Glutamatergic neuron (in vitro differentiated cells): ENCODE measurements around the gene BCL7C. TPM values are rescaled to one million over a fixed set of nuclear protein-coding genes. Genes with fewer than 3 reads are reported as not detected.
A peak's percentile ranks its signal among the peaks of the same experiment; 100 is the strongest.

ENCODE experiments used
- DNase-seq: peaks from one replicate; pipeline ENCODE4 v3.0.0; 2022
- H3K27ac Mint-ChIP-seq: one replicate; pipeline ENCODE4 v1.8.0; 2020; ENCODE audit warnings: mild to moderate bottlenecking, mixed read lengths, inconsistent platforms; ENCODE audit not compliant: unreplicated experiment
- H3K27me3 Mint-ChIP-seq: one replicate; pipeline ENCODE4 v1.8.0; 2020; ENCODE audit warnings: mild to moderate bottlenecking, moderate library complexity, mixed read lengths, inconsistent platforms; ENCODE audit not compliant: unreplicated experiment
- H3K36me3 Mint-ChIP-seq: one replicate; pipeline ENCODE4 v1.8.0; 2020; ENCODE audit warnings: mild to moderate bottlenecking, mixed read lengths, inconsistent platforms; ENCODE audit not compliant: unreplicated experiment
- H3K4me1 Mint-ChIP-seq: one replicate; pipeline ENCODE4 v1.8.0; 2020; ENCODE audit warnings: mild to moderate bottlenecking, low read depth, mixed read lengths, inconsistent platforms; ENCODE audit not compliant: unreplicated experiment
- H3K4me3 Mint-ChIP-seq: one replicate; pipeline ENCODE4 v1.8.0; 2020; ENCODE audit warnings: mild to moderate bottlenecking, mixed read lengths, inconsistent platforms; ENCODE audit not compliant: unreplicated experiment
- H3K9me3 Mint-ChIP-seq: one replicate; pipeline ENCODE4 v1.8.0; 2020; ENCODE audit warnings: mild to moderate bottlenecking, moderate library complexity, mixed read lengths, inconsistent platforms; ENCODE audit not compliant: unreplicated experiment
- total RNA-seq: library from RNA; stranded (reverse); fragmentation: NEBNext Ultra II Directional; extraction: Animal tissue kit (Norgen Biotek cat#: 25700); gene quantifications from one replicate; pipeline ENCODE4 v1.2.1, GENCODE V29; 2021; ENCODE audit not compliant: unreplicated experiment
- TF ChIP-seq, protein P1 (sequence below): fragments of 200-600 bp; sonication (generic); IDR thresholded peaks from one replicate; pipeline ENCODE4 v1.5.0; 2021; ENCODE audit not compliant: partially characterized antibody, unreplicated experiment

BCL7C gene
- total RNA-seq, 1 donor from 2014 or later = 24.0 TPM

DNA sequence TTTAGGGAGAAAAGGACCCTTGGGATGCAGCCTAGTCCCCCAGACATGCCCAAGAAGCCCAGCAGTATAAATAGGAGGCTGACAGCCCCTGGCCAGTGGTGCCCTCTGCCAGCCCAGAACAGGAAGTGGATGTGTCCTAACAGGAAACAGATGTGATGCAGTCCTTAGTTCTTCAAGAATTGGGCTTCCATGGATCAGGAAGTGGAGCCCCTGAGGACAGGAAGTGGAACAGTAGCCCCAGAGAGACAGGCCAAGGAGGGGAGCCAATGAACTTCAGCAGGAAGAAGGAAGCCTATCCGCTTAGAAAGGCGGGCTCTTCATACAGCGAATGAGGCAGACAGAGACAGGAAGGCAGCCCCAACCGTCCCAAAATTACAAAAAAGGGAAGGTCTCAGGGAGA is 9.7 kb upstream of the BCL7C start:
- TF ChIP-seq, protein P1, sequence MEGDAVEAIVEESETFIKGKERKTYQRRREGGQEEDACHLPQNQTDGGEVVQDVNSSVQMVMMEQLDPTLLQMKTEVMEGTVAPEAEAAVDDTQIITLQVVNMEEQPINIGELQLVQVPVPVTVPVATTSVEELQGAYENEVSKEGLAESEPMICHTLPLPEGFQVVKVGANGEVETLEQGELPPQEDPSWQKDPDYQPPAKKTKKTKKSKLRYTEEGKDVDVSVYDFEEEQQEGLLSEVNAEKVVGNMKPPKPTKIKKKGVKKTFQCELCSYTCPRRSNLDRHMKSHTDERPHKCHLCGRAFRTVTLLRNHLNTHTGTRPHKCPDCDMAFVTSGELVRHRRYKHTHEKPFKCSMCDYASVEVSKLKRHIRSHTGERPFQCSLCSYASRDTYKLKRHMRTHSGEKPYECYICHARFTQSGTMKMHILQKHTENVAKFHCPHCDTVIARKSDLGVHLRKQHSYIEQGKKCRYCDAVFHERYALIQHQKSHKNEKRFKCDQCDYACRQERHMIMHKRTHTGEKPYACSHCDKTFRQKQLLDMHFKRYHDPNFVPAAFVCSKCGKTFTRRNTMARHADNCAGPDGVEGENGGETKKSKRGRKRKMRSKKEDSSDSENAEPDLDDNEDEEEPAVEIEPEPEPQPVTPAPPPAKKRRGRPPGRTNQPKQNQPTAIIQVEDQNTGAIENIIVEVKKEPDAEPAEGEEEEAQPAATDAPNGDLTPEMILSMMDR = no peak
- H3K4me1 Mint-ChIP-seq = peaks cover 5% of the 10 kb centered on the region
- DNase-seq = no peak
- H3K36me3 Mint-ChIP-seq = no peaks in the 10 kb centered on the region
- no peak overlapping the region for H3K27ac Mint-ChIP-seq
- peaks cover 6% of the 10 kb centered on the region for H3K27me3 Mint-ChIP-seq
- H3K9me3 Mint-ChIP-seq = peaks cover 8% of the 10 kb centered on the region
- no peak overlapping the region for H3K4me3 Mint-ChIP-seq

DNA sequence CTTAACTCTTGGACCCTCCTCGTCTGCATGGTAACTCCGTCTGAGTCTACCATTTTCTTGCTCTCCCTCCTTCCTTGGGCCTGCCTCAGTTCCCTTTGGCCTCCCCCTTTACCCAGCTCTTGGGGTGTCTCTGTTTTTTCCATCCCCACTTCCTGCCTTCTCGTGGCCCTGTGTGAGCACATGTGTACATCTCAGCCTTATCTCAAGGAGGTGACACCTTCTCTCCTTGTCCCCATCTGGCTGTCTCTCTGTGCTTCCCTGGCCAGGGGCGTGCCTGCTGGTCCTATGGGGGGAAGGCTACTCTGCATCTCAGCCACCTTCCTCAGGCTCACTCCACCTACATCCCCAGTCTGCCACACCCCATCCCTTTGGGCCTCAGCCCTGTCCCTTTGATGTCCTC is 9.1 kb upstream of the BCL7C start:
- TF ChIP-seq, protein P1 = no peak
- peaks cover 8% of the 10 kb centered on the region for H3K9me3 Mint-ChIP-seq
- peak overlapping the region; percentile 91 for H3K4me3 Mint-ChIP-seq
- peaks cover 5% of the 10 kb centered on the region for H3K4me1 Mint-ChIP-seq
- H3K27ac Mint-ChIP-seq = peak overlapping the region; percentile 97
- H3K27me3 Mint-ChIP-seq = peaks cover 6% of the 10 kb centered on the region
- H3K36me3 Mint-ChIP-seq = no peaks in the 10 kb centered on the region
- DNase-seq = no peak

DNA sequence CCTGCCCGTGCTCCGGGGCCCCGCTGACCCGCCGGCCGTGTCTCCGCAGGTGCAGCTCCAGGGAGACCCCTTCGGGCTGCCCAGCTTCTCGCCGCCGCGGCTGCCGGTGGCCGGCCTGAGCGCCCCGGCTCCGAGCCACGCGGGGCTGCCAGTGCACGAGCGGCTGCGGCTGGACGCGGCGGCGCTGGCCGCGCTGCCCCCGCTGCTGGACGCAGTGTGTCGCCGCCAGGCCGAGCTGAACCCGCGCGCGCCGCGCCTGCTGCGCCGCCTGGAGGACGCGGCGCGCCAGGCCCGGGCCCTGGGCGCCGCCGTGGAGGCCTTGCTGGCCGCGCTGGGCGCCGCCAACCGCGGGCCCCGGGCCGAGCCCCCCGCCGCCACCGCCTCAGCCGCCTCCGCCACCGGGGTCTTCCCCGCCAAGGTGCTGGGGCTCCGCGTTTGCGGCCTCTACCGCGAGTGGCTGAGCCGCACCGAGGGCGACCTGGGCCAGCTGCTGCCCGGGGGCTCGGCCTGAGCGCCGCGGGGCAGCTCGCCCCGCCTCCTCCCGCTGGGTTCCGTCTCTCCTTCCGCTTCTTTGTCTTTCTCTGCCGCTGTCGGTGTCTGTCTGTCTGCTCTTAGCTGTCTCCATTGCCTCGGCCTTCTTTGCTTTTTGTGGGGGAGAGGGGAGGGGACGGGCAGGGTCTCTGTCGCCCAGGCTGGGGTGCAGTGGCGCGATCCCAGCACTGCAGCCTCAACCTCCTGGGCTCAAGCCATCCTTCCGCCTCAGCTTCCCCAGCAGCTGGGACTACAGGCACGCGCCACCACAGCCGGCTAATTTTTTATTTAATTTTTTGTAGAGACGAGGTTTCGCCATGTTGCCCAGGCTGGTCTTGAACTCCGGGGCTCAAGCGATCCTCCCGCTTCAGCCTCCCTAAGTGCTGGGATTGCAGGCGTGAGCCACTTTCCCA is 8.4 kb upstream of the BCL7C start:
- peaks cover 6% of the 10 kb centered on the region for H3K27me3 Mint-ChIP-seq
- no peaks in the 10 kb centered on the region for H3K36me3 Mint-ChIP-seq
- peak overlapping the region; percentile 97 for H3K27ac Mint-ChIP-seq
- peaks cover 5% of the 10 kb centered on the region for H3K4me1 Mint-ChIP-seq
- TF ChIP-seq, protein P1 = peak; percentile 27
- peaks cover 8% of the 10 kb centered on the region for H3K9me3 Mint-ChIP-seq
- peak; percentile 79 for DNase-seq
- peak overlapping the region; percentile 91 for H3K4me3 Mint-ChIP-seq

DNA sequence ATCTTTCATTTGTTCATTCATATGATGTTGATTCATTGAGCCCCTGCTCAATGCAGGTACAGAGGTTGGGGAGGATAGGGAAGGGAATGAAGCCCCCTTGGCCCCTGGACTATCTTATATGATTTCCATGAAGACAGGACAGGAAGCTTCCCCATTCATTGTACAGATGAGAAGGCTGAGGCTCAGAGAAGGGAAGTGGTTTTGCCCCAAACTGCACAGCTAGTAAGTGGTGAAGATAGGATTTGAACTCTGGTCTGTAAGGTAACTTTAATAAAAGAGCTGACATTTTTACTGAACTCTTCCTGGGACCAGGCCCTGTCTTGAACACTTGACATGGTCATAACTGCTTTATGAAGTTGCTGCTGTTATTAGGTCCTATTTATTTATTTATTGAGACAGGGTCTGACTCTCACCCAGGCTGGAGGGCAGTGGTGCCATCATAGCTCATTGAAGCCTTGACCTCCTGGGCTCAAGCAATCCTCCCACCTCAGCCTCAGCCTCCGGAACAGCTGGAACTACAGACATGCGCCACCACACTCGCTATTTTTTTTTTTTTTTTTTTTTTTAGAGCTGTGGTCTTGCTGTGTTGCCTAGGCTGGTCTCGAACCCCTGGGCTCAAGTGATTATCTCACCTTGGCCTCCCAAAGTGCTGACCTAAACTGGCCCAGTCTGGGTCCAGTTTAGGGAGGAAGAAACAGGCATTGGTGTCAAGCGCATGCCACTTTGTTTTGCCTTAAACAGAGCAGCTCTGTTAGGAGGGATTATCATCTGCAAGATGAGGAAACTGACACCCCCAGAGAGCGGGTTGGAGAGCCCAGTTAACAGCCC is 7.5 kb upstream of the BCL7C start:
- no peak for DNase-seq
- Mint-ChIP-seq H3K27ac (no peak overlapping the region), H3K36me3 (no peaks in the 10 kb centered on the region), H3K4me3 (peak overlapping the region; percentile 74), H3K4me1 (peaks cover 5% of the 10 kb centered on the region), H3K27me3 (peaks cover 6% of the 10 kb centered on the region), H3K9me3 (peaks cover 8% of the 10 kb centered on the region)
- TF ChIP-seq, protein P1 = no peak
